Motor neuron (in vitro differentiated cells): ENCODE measurements around the gene CREB3L2. TPM values are rescaled to one million over a fixed set of nuclear protein-coding genes. Genes with fewer than 3 reads are reported as not detected.
A peak's percentile ranks its signal among the peaks of the same experiment; 100 is the strongest.
"Not testable (repeated sequence)": the region's sequence is repeated elsewhere in the genome, so short reads cannot be mapped to it uniquely, and the experiment has no call there.

Experiments
- ATAC-seq, 8 experiments: fragments of 200-7000 bp; cut with Tn5 transposase; replicated peaks in 6 of 8; 2 replicates each; pipeline ENCODE4 v1.8.0; 2021; ENCODE audit warnings: mild to moderate bottlenecking in 8 of 8, moderate library complexity in 8 of 8
- H3K27ac ChIP-seq, 2 donors: fragments of 250-450 bp; sonication (Bioruptor Pico); 2 replicates each; pipeline ENCODE4 v1.9.0; 2021; ENCODE audit warnings: antibody characterized with exemption in 2 of 2, mild to moderate bottlenecking in 2 of 2, moderate library complexity in 1 of 2
- H3K4me1 ChIP-seq, 2 donors: fragments of 250-450 bp; sonication (Bioruptor Pico); replicated peaks in 1 of 2; 2 replicates each; pipeline ENCODE4 v1.6.1; 2021; ENCODE audit warnings: antibody characterized with exemption in 2 of 2, mild to moderate bottlenecking in 2 of 2, moderate library complexity in 1 of 2
- H3K4me3 ChIP-seq, 5 donors: fragments of 250-450 bp; sonication (Bioruptor Pico); 2 replicates each; pipeline ENCODE4 v1.9.0; 2021; ENCODE audit warnings: antibody characterized with exemption in 5 of 5, mild to moderate bottlenecking in 5 of 5, moderate library complexity in 4 of 5
- WGBS, 10 experiments: fragments of 450-650 bp; shearing (Covaris generic); methylation state at CpG; one replicate each; pipeline ENCODE4 v1.0.0; 2022; 5-methylcytosine and 5-hydroxymethylcytosine counted together
- in situ Hi-C, 9 experiments: fragments of 400-800 bp; cut with MboI; loops; one replicate each; pipeline ENCODE4 v1.15.0; 2021; ENCODE audit warnings: low sequenced_read_pairs in 9 of 9, low pct_unique_long_range_greater_than_20kb in 2 of 9; ENCODE audit not compliant: unreplicated experiment in 9 of 9
- total RNA-seq, 8 experiments: library from RNA; unstranded; fragments of 300-600 nt; gene quantifications; 2 replicates each; pipeline versions ENCODE4 v1.2.3 to v1.2.4, GENCODE V29; 2022

Gene CREB3L2
- total RNA-seq, 8 experiments from 2014 or later = 2.4 to 33.0 (median 6.4) TPM

GRCh38 chr7:137832990-137833389 lies 168.9 kb downstream of the CREB3L2 start:
- peaks cover 0 to 16% of the 10 kb centered on the region in 2 donors for H3K4me1 ChIP-seq
- H3K27ac ChIP-seq, H3K4me3 ChIP-seq, ATAC-seq, in situ Hi-C loops: not testable (repeated sequence)
- 0 to 100% (median 94%) methylated on average over 1 to 2 of the region's 2 CpGs; no CpG with 5 or more reads in 2 of the 10 experiments for WGBS, 10 experiments

- peaks cover 0 to 16% of the 10 kb centered on the region in 2 donors for H3K4me1 ChIP-seq
- no peak for ATAC-seq
- WGBS, 10 experiments = 20 to 100% (median 96%) methylated on average over 1 to 2 of the region's 2 CpGs; no CpG with 5 or more reads in 2 of the 10 experiments
- in situ Hi-C loops = no loop called here
- no peak overlapping the region for H3K27ac ChIP-seq
- H3K4me3 ChIP-seq = no peak overlapping the region
Observed at GRCh38 chr7:137832382-137832781, 169.5 kb downstream of the CREB3L2 start.

GRCh38 chr7:137831555-137831954 lies 170.3 kb downstream of the CREB3L2 start:
- in situ Hi-C loops, H3K27ac ChIP-seq, H3K4me3 ChIP-seq, ATAC-seq: not testable (repeated sequence)
- peaks cover 0 to 16% of the 10 kb centered on the region in 2 donors for H3K4me1 ChIP-seq
- 100% methylated on average over 1 of the region's 1 CpG; no CpG with 5 or more reads in 9 of the 10 experiments for WGBS, 10 experiments

GRCh38 chr7:137829337-137829992 lies 172.4 kb downstream of the CREB3L2 start:
- Histone ChIP-seq H3K4me3 (no peak overlapping the region), H3K27ac (no peak overlapping the region), H3K4me1 (peaks cover 0 to 9% of the 10 kb centered on the region in 2 donors)
- in situ Hi-C loops = no loop called here
- 56 to 100% (median 88%) methylated on average over 1 to 7 of the region's 7 CpGs for WGBS, 10 experiments
- ATAC-seq = no peak

- in situ Hi-C loops = no loop called here
- peak overlapping the region in 1 of 2 donors; percentile 28 for H3K27ac ChIP-seq
Observed at GRCh38 chr7:137828456-137828855, 173.4 kb downstream of the CREB3L2 start.

GRCh38 chr7:137825489-137825888 lies 176.4 kb downstream of the CREB3L2 start:
- no peak overlapping the region for H3K27ac ChIP-seq
- H3K4me1 ChIP-seq = peaks cover 3 to 23% of the 10 kb centered on the region in 2 donors
- no peak for ATAC-seq
- in situ Hi-C loops = no loop called here
- H3K4me3 ChIP-seq = no peak overlapping the region
- WGBS, 10 experiments = 64 to 100% (median 92%) methylated on average over 1 to 3 of the region's 3 CpGs; no CpG with 5 or more reads in 6 of the 10 experiments

More at GRCh38 chr7:137828456-137828855, 173.4 kb downstream of the CREB3L2 start:
- H3K4me3 ChIP-seq = no peak overlapping the region
- 30 to 100% (median 75%) methylated on average over 1 of the region's 1 CpG; no CpG with 5 or more reads in 1 of the 10 experiments for WGBS, 10 experiments
- H3K4me1 ChIP-seq = peaks cover 0 to 9% of the 10 kb centered on the region in 2 donors
- ATAC-seq = peak in 4 of 8 experiments; percentile 35 to 47 (median 40)

Other genes starting within 250 kb of the CREB3L2 start
- gene DGKI, start 155.1 kb downstream of the CREB3L2 start, total RNA-seq = 10 to 100 TPM in 4 of 8 experiments, 1 to 10 TPM in 2, under 1 TPM in 2; 0.27 to 30.3 (median 10.4) TPM
- under 1 TPM in 6 of 8 experiments, not detected in 2; 0.05 to 0.88 (median 0.26) TPM for gene AKR1D1, start 74.4 kb upstream of the CREB3L2 start, total RNA-seq